ENCODE data around the gene MYOM1. TPM values are rescaled to one million over a fixed set of nuclear protein-coding genes. Genes with fewer than 3 reads are reported as not detected.

The MYOM1 gene
- total RNA-seq, 1 donor from 2014 or later = 1.1 TPM

GRCh38 chr18:3135536-3135935 lies 84.2 kb downstream of the MYOM1 start:
- Mint-ChIP-seq H3K27ac (no peak overlapping the region), H3K27me3 (no peaks in the 10 kb centered on the region), H3K4me1 (ENCODE audit: low read depth) (no peaks in the 10 kb centered on the region), H3K4me3 (ENCODE audit: low read depth) (no peak overlapping the region), H3K36me3 (ENCODE audit: insufficient read depth) (no peaks in the 10 kb centered on the region), H3K9me3 (ENCODE audit: low read depth) (no peaks in the 10 kb centered on the region)
- DNase-seq (ENCODE audit: low spot score, unreplicated experiment) = no peak
- no peak for TF ChIP-seq CTCF (IDR thresholded peaks at IDR 0.05; ENCODE audit: unreplicated experiment)

- Mint-ChIP-seq H3K36me3 (ENCODE audit: insufficient read depth) (no peaks in the 10 kb centered on the region), H3K4me1 (ENCODE audit: low read depth) (peaks cover 4% of the 10 kb centered on the region), H3K27me3 (no peaks in the 10 kb centered on the region), H3K27ac (no peak overlapping the region), H3K4me3 (ENCODE audit: low read depth) (no peak overlapping the region), H3K9me3 (ENCODE audit: low read depth) (no peaks in the 10 kb centered on the region)
- TF ChIP-seq CTCF (IDR thresholded peaks at IDR 0.05; ENCODE audit: unreplicated experiment) = no peak
- DNase-seq (ENCODE audit: low spot score, unreplicated experiment) = no peak
These were observed 87.1 kb downstream of the MYOM1 start for GRCh38 chr18:3132700-3133099.

GRCh38 chr18:3130344-3130743 lies 89.4 kb downstream of the MYOM1 start:
- Mint-ChIP-seq H3K4me3 (ENCODE audit: low read depth) (no peak overlapping the region), H3K36me3 (ENCODE audit: insufficient read depth) (no peaks in the 10 kb centered on the region), H3K4me1 (ENCODE audit: low read depth) (peaks cover 4% of the 10 kb centered on the region), H3K27ac (no peak overlapping the region), H3K27me3 (no peaks in the 10 kb centered on the region), H3K9me3 (ENCODE audit: low read depth) (no peaks in the 10 kb centered on the region)
- DNase-seq (ENCODE audit: low spot score, unreplicated experiment) = no peak
- TF ChIP-seq CTCF (IDR thresholded peaks at IDR 0.05; ENCODE audit: unreplicated experiment) = no peak

GRCh38 chr18:3129053-3129864 lies 90.5 kb downstream of the MYOM1 start:
- peak; percentile 88 for TF ChIP-seq CTCF (IDR thresholded peaks at IDR 0.05; ENCODE audit: unreplicated experiment)
- DNase-seq (ENCODE audit: low spot score, unreplicated experiment) = peak; percentile 65
- no peak overlapping the region for H3K4me3 Mint-ChIP-seq (ENCODE audit: low read depth)
- no peak overlapping the region for H3K27ac Mint-ChIP-seq
- no peaks in the 10 kb centered on the region for H3K36me3 Mint-ChIP-seq (ENCODE audit: insufficient read depth)
- H3K4me1 Mint-ChIP-seq (ENCODE audit: low read depth) = peaks cover 4% of the 10 kb centered on the region
- peaks cover 6% of the 10 kb centered on the region for H3K9me3 Mint-ChIP-seq (ENCODE audit: low read depth)
- H3K27me3 Mint-ChIP-seq = no peaks in the 10 kb centered on the region

- peaks cover 4% of the 10 kb centered on the region for H3K4me1 Mint-ChIP-seq (ENCODE audit: low read depth)
- H3K36me3 Mint-ChIP-seq (ENCODE audit: insufficient read depth) = no peaks in the 10 kb centered on the region
- peaks cover 6% of the 10 kb centered on the region for H3K9me3 Mint-ChIP-seq (ENCODE audit: low read depth)
- no peak for TF ChIP-seq CTCF (IDR thresholded peaks at IDR 0.05; ENCODE audit: unreplicated experiment)
- no peak overlapping the region for H3K4me3 Mint-ChIP-seq (ENCODE audit: low read depth)
- H3K27ac Mint-ChIP-seq = no peak overlapping the region
- DNase-seq (ENCODE audit: low spot score, unreplicated experiment) = no peak
- H3K27me3 Mint-ChIP-seq = no peaks in the 10 kb centered on the region
These were observed 93.2 kb downstream of the MYOM1 start for GRCh38 chr18:3126457-3127097.

Measured in progenitor cell of endocrine pancreas (in vitro differentiated cells).